HL-60 (cell line): ENCODE data around the gene SPAG8.
A peak's percentile ranks its signal among the peaks of the same experiment; 100 is the strongest.

ENCODE experiments used
- DNase-seq, 2 experiments: peaks; one replicate each; pipeline ENCODE4 v3.0.0-alpha.2; 2010 to 2020; ENCODE audit warnings: low read depth in 1 of 2, low spot score in 1 of 2
- H3K27ac ChIP-seq: fragments of 250-450 bp; sonication (Bioruptor Pico); replicated peaks from 2 replicates; pipeline ENCODE4 v1.5.1; 2020; ENCODE audit warnings: mild to moderate bottlenecking, moderate library complexity
- H3K27me3 ChIP-seq: fragments of 250-450 bp; sonication (Bioruptor Pico); 2 replicates; pipeline ENCODE4 v1.5.1; 2021; ENCODE audit warnings: mild to moderate bottlenecking, moderate library complexity; ENCODE audit not compliant: insufficient read depth, poor library complexity, severe bottlenecking
- H3K4me3 ChIP-seq: replicated peaks from 2 replicates; pipeline ENCODE4 v1.5.1; 2011; ENCODE audit warnings: mild to moderate bottlenecking, control low read depth, low read length; ENCODE audit not compliant: insufficient read depth
- GABPA ChIP-seq: IDR thresholded peaks from 2 replicates; pipeline ENCODE4 v1.6.1; 2012; ENCODE audit warnings: low read depth
- POLR2AphosphoS5 ChIP-seq: IDR thresholded peaks from 2 replicates; pipeline ENCODE4 v1.6.1; 2012; ENCODE audit warnings: low read depth
- SPI1 ChIP-seq: IDR thresholded peaks from 2 replicates; pipeline ENCODE4 v1.6.1; 2012; ENCODE audit warnings: low read depth, mild to moderate bottlenecking, borderline replicate concordance
- long read RNA-seq: library from polyadenylated mRNA; unstranded; transcript quantifications from one replicate; pipeline ENCODE4 v2.0.0, GENCODE V29; 2020
- TF ChIP-seq, protein P1 (sequence below): IDR thresholded peaks from one replicate; pipeline ENCODE4 v1.5.1; 2011; ENCODE audit warnings: low read length, control low read depth, inconsistent platforms; ENCODE audit not compliant: insufficient read depth
- TF ChIP-seq, protein P2 (sequence below): IDR thresholded peaks from 2 replicates; pipeline ENCODE4 v1.6.1; 2012; ENCODE audit warnings: low read depth; ENCODE audit not compliant: insufficient replicate concordance

Gene SPAG8, protein sequence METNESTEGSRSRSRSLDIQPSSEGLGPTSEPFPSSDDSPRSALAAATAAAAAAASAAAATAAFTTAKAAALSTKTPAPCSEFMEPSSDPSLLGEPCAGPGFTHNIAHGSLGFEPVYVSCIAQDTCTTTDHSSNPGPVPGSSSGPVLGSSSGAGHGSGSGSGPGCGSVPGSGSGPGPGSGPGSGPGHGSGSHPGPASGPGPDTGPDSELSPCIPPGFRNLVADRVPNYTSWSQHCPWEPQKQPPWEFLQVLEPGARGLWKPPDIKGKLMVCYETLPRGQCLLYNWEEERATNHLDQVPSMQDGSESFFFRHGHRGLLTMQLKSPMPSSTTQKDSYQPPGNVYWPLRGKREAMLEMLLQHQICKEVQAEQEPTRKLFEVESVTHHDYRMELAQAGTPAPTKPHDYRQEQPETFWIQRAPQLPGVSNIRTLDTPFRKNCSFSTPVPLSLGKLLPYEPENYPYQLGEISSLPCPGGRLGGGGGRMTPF
- long read RNA-seq, partial matches to known transcripts = 1 of 2 reads
- long read RNA-seq, other reads (novel, unspliced or antisense) = 0 of 2 reads

DNA sequence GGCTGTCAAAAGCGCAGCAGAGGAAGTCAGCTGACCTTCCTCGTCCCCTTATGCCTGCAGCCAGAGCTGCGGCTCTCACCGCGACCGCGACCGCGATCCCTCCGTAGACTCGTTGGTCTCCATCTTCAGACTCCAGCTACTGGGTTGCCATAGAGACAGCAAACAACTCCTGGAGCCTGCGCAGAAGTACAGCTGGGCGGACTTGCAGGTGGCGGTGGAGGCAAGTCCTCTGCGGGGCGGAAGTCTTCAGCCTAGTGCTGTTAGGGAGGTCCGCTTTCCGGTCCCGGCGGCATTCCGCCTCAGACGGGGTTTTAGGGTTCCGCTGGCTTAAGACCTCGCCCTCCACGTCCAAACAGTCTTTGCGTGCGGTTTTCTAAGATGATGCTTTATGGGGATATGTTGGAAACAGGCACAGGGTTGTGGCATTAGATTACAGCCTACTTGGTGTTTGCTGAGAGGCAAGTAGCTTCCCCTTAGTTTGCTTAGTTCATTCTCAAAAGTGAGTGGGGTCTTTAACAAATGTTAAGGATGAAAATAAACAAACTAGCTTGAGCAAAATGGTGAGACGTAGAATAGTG is at the start of gene SPAG8:
Gene SPAG8 (minus strand): TSS at position 238 of the 578 bp plus-strand sequence. CDS start 115 bp downstream, at position 123.
- Histone ChIP-seq H3K4me3 (peak within 1 kb of the TSS; percentile 57), H3K27me3 (no peaks in the 10 kb centered on the region), H3K27ac (peak within 1 kb of the TSS; percentile 69)
- TF ChIP-seq, protein P1, sequence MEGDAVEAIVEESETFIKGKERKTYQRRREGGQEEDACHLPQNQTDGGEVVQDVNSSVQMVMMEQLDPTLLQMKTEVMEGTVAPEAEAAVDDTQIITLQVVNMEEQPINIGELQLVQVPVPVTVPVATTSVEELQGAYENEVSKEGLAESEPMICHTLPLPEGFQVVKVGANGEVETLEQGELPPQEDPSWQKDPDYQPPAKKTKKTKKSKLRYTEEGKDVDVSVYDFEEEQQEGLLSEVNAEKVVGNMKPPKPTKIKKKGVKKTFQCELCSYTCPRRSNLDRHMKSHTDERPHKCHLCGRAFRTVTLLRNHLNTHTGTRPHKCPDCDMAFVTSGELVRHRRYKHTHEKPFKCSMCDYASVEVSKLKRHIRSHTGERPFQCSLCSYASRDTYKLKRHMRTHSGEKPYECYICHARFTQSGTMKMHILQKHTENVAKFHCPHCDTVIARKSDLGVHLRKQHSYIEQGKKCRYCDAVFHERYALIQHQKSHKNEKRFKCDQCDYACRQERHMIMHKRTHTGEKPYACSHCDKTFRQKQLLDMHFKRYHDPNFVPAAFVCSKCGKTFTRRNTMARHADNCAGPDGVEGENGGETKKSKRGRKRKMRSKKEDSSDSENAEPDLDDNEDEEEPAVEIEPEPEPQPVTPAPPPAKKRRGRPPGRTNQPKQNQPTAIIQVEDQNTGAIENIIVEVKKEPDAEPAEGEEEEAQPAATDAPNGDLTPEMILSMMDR = no peak
- peak; percentile 54; the same call in 1 of the 2 replicates for TF ChIP-seq POLR2AphosphoS5
- TF ChIP-seq, protein P2, sequence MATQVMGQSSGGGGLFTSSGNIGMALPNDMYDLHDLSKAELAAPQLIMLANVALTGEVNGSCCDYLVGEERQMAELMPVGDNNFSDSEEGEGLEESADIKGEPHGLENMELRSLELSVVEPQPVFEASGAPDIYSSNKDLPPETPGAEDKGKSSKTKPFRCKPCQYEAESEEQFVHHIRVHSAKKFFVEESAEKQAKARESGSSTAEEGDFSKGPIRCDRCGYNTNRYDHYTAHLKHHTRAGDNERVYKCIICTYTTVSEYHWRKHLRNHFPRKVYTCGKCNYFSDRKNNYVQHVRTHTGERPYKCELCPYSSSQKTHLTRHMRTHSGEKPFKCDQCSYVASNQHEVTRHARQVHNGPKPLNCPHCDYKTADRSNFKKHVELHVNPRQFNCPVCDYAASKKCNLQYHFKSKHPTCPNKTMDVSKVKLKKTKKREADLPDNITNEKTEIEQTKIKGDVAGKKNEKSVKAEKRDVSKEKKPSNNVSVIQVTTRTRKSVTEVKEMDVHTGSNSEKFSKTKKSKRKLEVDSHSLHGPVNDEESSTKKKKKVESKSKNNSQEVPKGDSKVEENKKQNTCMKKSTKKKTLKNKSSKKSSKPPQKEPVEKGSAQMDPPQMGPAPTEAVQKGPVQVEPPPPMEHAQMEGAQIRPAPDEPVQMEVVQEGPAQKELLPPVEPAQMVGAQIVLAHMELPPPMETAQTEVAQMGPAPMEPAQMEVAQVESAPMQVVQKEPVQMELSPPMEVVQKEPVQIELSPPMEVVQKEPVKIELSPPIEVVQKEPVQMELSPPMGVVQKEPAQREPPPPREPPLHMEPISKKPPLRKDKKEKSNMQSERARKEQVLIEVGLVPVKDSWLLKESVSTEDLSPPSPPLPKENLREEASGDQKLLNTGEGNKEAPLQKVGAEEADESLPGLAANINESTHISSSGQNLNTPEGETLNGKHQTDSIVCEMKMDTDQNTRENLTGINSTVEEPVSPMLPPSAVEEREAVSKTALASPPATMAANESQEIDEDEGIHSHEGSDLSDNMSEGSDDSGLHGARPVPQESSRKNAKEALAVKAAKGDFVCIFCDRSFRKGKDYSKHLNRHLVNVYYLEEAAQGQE = no peak
- peak; percentile 48; the same call in 1 of the 2 replicates for TF ChIP-seq SPI1
- peak; percentile 99 for TF ChIP-seq GABPA
- DNase-seq = peak; percentile 99 to 100

DNA sequence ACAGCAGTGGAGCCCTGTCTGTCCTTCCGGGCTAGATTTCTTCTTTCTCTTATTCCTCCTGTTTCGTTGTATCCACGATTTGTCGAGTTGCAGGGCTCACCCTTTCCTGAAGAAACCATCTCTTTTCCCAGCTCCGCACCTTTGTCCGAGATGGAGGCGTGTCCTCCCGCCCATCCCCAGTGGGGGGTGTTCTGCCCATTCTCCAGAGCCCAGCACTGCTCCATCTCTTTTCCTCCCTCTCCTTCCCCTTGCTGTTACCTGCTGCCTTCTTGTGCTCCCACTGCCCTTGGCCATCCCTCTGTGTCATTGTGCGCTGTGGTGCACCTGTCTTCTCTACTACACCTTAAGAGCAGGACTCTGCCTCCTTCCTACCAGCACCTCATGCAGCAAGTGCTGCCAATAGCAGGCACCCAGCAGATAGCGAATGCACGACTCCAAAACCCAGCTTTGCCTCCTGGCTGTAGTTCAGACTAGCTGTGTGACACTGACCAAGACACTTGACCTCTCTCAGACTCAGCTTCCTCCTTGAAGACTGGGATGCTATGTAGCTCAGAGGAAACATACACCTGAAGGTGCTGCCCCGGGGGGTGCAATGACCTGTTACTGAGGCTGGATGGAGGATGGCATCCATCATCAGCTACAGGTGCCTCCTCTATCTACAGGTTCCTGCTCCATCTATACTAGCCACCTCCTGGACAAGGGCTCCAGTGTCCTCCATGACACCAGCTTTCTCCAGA is 49.3 kb upstream of the SPAG8 start:
- TF ChIP-seq, protein P1 = no peak
- no peak for TF ChIP-seq POLR2AphosphoS5
- TF ChIP-seq, protein P2 = no peak
- no peak for TF ChIP-seq GABPA
- TF ChIP-seq SPI1 = no peak

DNA sequence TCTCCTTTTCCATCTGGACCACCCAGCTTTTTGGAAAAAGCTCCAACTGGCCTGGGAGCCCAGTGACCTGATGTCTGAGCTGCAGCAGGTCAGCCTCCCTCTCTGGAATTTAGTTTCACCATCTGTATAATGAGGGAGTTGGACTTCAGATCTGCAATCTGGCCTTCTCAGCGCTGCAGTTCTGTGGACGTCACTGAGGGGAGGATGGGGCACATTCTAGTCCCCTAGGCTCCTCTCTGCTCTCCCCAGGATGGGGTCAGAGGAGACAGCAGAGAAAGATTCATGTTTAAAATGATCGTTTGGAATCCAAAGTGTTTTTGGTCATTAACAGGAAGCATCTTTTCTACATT is 47.9 kb upstream of the SPAG8 start:
- TF ChIP-seq, protein P1 = no peak
- TF ChIP-seq GABPA = no peak
- TF ChIP-seq, protein P2 = no peak
- TF ChIP-seq SPI1 = no peak
- no peak for TF ChIP-seq POLR2AphosphoS5
- Histone ChIP-seq H3K27ac (no peak overlapping the region), H3K27me3 (peaks cover 15% of the 10 kb centered on the region), H3K4me3 (no peak overlapping the region)
- DNase-seq = no peak

More for the DNA sequence above, 49.3 kb upstream of the SPAG8 start:
- DNase-seq = no peak
- peaks cover 15% of the 10 kb centered on the region for H3K27me3 ChIP-seq
- H3K4me3 ChIP-seq = no peak overlapping the region
- no peak overlapping the region for H3K27ac ChIP-seq
